ENCODE results near the gene NLRP6. TPM values are rescaled to one million over a fixed set of nuclear protein-coding genes. Genes with fewer than 3 reads are reported as not detected.

Gene NLRP6
- polyA plus RNA-seq, 1 of the 3 experiments (the other 2 are of a cell fraction), result not detected

DNA sequence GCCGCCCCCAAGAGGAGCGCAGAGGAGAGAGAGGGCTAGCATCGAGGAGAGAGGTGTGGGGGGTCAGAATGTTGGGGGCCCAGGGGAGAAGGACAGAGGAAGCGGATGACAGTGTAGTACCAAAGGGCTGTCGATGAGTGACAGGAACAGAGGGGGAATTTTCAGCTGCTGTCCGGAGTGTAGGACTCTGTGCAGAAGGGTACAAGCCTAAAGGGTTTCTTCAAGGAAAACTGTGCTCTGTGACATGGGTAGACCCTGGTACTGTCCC lies 5.3 kb upstream of the NLRP6 start:
- CTCF ChIA-PET, result no interaction called here
- H3K9me3 ChIP-seq, result peaks cover 4% of the 10 kb centered on the region
- H3K36me3 ChIP-seq (replicated peaks in 1 of 2; ENCODE audit: control insufficient read depth in 1 of 2, insufficient read depth in 2 of 2, low read length in 1 of 2), result no peaks in the 10 kb centered on the region
- no peak overlapping the region for H3K9ac ChIP-seq
- TF ChIP-seq NRF1 (IDR thresholded peaks at IDR 0.05; ENCODE audit: low read depth, low read length), result no peak
- no peak for TF ChIP-seq RXRA (IDR thresholded peaks at IDR 0.05; ENCODE audit: borderline replicate concordance, low read depth)
- TF ChIP-seq MXI1 (IDR thresholded peaks at IDR 0.05; ENCODE audit: low read depth, low read length), result no peak
- no peak for TF ChIP-seq RFX5 (IDR thresholded peaks at IDR 0.05; ENCODE audit: low read length)
- TF ChIP-seq SMC3 (IDR thresholded peaks at IDR 0.05; ENCODE audit: low read depth, low read length), result no peak
- TF ChIP-seq TCF12 (IDR thresholded peaks at IDR 0.05), result no peak
- TF ChIP-seq, protein P1, sequence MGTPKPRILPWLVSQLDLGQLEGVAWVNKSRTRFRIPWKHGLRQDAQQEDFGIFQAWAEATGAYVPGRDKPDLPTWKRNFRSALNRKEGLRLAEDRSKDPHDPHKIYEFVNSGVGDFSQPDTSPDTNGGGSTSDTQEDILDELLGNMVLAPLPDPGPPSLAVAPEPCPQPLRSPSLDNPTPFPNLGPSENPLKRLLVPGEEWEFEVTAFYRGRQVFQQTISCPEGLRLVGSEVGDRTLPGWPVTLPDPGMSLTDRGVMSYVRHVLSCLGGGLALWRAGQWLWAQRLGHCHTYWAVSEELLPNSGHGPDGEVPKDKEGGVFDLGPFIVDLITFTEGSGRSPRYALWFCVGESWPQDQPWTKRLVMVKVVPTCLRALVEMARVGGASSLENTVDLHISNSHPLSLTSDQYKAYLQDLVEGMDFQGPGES (IDR thresholded peaks at IDR 0.05; ENCODE audit: low read depth, low read length), result no peak
- TF ChIP-seq, protein P2, sequence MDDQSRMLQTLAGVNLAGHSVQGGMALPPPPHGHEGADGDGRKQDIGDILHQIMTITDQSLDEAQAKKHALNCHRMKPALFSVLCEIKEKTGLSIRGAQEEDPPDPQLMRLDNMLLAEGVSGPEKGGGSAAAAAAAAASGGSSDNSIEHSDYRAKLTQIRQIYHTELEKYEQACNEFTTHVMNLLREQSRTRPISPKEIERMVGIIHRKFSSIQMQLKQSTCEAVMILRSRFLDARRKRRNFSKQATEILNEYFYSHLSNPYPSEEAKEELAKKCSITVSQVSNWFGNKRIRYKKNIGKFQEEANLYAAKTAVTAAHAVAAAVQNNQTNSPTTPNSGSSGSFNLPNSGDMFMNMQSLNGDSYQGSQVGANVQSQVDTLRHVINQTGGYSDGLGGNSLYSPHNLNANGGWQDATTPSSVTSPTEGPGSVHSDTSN (IDR thresholded peaks at IDR 0.05), result no peak
- no peak for TF ChIP-seq MEF2A (IDR thresholded peaks at IDR 0.05; ENCODE audit: borderline replicate concordance, low read depth)
- no peak for TF ChIP-seq TAF1 (IDR thresholded peaks at IDR 0.05; ENCODE audit: borderline replicate concordance, low read depth, low read length)
- TF ChIP-seq, protein P3, sequence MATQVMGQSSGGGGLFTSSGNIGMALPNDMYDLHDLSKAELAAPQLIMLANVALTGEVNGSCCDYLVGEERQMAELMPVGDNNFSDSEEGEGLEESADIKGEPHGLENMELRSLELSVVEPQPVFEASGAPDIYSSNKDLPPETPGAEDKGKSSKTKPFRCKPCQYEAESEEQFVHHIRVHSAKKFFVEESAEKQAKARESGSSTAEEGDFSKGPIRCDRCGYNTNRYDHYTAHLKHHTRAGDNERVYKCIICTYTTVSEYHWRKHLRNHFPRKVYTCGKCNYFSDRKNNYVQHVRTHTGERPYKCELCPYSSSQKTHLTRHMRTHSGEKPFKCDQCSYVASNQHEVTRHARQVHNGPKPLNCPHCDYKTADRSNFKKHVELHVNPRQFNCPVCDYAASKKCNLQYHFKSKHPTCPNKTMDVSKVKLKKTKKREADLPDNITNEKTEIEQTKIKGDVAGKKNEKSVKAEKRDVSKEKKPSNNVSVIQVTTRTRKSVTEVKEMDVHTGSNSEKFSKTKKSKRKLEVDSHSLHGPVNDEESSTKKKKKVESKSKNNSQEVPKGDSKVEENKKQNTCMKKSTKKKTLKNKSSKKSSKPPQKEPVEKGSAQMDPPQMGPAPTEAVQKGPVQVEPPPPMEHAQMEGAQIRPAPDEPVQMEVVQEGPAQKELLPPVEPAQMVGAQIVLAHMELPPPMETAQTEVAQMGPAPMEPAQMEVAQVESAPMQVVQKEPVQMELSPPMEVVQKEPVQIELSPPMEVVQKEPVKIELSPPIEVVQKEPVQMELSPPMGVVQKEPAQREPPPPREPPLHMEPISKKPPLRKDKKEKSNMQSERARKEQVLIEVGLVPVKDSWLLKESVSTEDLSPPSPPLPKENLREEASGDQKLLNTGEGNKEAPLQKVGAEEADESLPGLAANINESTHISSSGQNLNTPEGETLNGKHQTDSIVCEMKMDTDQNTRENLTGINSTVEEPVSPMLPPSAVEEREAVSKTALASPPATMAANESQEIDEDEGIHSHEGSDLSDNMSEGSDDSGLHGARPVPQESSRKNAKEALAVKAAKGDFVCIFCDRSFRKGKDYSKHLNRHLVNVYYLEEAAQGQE (IDR thresholded peaks at IDR 0.05; ENCODE audit: low read depth, low read length), result no peak
- TF ChIP-seq FOXM1 (IDR thresholded peaks at IDR 0.05; ENCODE audit: low read depth), result no peak
- TF ChIP-seq RCOR1 (IDR thresholded peaks at IDR 0.05; ENCODE audit: low read length), result no peak
- no peak for TF ChIP-seq GABPA (IDR thresholded peaks at IDR 0.05; ENCODE audit: low read depth)
- TF ChIP-seq ELF1 (IDR thresholded peaks at IDR 0.05), result no peak
- WGBS (ENCODE audit: low lambda C conversion rate), result 49% methylated on average over 6 of the region's 6 CpGs
- POLR2A ChIA-PET, result no interaction called here
- H3K9me2 ChIP-seq, result no peaks in the 10 kb centered on the region
- no peak overlapping the region for H3K4me3 ChIP-seq (ENCODE audit: low read depth in 2 of 2, low read length in 1 of 2)
- no peaks in the 10 kb centered on the region for H4K20me1 ChIP-seq (ENCODE audit: insufficient read depth)
- peaks cover 0 to 2% of the 10 kb centered on the region in 2 experiments; a peak in 1 of 4 replicates for H3K4me1 ChIP-seq (ENCODE audit: control insufficient read depth in 1 of 2, insufficient read depth in 2 of 2, low read depth in 1 of 2, low read length in 1 of 2)
- H3F3A ChIP-seq (replicated peaks; ENCODE audit: insufficient read depth), result no peaks in the 10 kb centered on the region
- H2AFZ ChIP-seq (ENCODE audit: low read depth), result no peak overlapping the region
- H3K79me2 ChIP-seq (ENCODE audit: insufficient read depth), result no peaks in the 10 kb centered on the region
- H3K27ac ChIP-seq (ENCODE audit: low read depth in 2 of 2, low read length in 1 of 2), result no peak overlapping the region
- H3K27me3 ChIP-seq (ENCODE audit: insufficient read depth), result peaks cover 14% of the 10 kb centered on the region; the same call in 1 of the 2 replicates
- DNase-seq, result no peak
- no peak overlapping the region for H3K4me2 ChIP-seq

Measured in SK-N-SH (cell line).